SKM-1 (cell line): Measurements from ENCODE around the gene SGTA.

Source experiments
- DNase-seq: peaks from one replicate; lab custom pipeline; 2025; ENCODE audit not compliant: unreplicated experiment; lab: John Stamatoyannopoulos, UW

SGTA gene

GRCh38 chr19:2771786-2772674 is 11.0 kb downstream of the SGTA start:
- no peak for DNase-seq

- DNase-seq = no peak
Measured at GRCh38 chr19:2770055-2771013, 12.7 kb downstream of the SGTA start.

- DNase-seq = no peak
Measured at GRCh38 chr19:2769218-2769617, 13.9 kb downstream of the SGTA start.

- DNase-seq = no peak
Measured at GRCh38 chr19:2768365-2769132, 14.5 kb downstream of the SGTA start.

- no peak for DNase-seq
Measured at GRCh38 chr19:2767688-2768087, 15.4 kb downstream of the SGTA start.

- no peak for DNase-seq
Measured at GRCh38 chr19:2766594-2767372, 16.3 kb downstream of the SGTA start.

GRCh38 chr19:2765376-2765775 is 17.7 kb downstream of the SGTA start:
- no peak for DNase-seq

GRCh38 chr19:2764945-2765344 is 18.1 kb downstream of the SGTA start:
- no peak for DNase-seq

GRCh38 chr19:2763687-2764086 is 19.4 kb downstream of the SGTA start:
- no peak for DNase-seq

GRCh38 chr19:2762783-2763496 is 20.1 kb downstream of the SGTA start:
- DNase-seq = no peak

GRCh38 chr19:2761876-2762782 is 20.9 kb downstream of the SGTA start:
- no peak for DNase-seq

GRCh38 chr19:2761309-2761677 is 21.8 kb downstream of the SGTA start:
- DNase-seq = no peak

GRCh38 chr19:2759965-2760364 is 23.1 kb downstream of the SGTA start:
- no peak for DNase-seq

- DNase-seq = no peak
Measured at GRCh38 chr19:2759362-2759761, 23.7 kb downstream of the SGTA start.

GRCh38 chr19:2758601-2759313 is 24.3 kb downstream of the SGTA start:
- DNase-seq = no peak

- DNase-seq = no peak
Measured at GRCh38 chr19:2756921-2757881, 25.9 kb downstream of the SGTA start.

GRCh38 chr19:2756477-2756876 is 26.6 kb downstream of the SGTA start:
- DNase-seq = no peak
